ENCODE results near the gene ACOT8.

Gene ACOT8

DNA sequence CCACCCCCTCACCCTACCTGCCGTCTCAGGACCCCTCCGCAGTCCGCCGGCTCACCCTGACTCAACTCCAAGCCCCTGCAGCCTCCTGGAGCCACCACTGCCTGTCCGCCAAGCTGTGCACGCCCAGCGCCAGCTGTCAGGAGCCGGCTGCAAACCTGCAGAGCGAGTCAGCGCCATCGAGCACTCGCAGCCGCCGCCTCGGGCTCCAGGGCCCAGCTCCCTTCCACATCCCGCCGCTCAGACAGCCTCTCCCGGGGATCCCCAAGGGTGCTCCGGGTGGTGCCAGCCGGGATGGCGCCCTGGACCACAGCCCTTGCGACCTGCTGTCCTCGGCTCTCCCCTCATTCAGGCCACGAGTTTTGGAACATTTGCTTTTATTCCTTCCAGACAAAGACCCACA lies 34.3 kb downstream of the ACOT8 start:
- no peaks in the 10 kb centered on the region for H4K20me1 ChIP-seq (ENCODE audit: control insufficient read depth, insufficient read depth, low read depth, low read length)
- peaks cover 15% of the 10 kb centered on the region for H3F3A ChIP-seq (ENCODE audit: control insufficient read depth, insufficient read depth)
- H3K4me1 ChIP-seq (ENCODE audit: control insufficient read depth, low read length): peaks cover 7% of the 10 kb centered on the region; the same call in 1 of the 2 replicates
- no peaks in the 10 kb centered on the region; the same call in 1 of the 2 replicates for H3K27me3 ChIP-seq (ENCODE audit: control insufficient read depth, low read length)
- no peaks in the 10 kb centered on the region for H3K9me2 ChIP-seq (replicated peaks; ENCODE audit: control insufficient read depth, low read length)
- no peak for TF ChIP-seq CTCF (IDR thresholded peaks at IDR 0.05; ENCODE audit: low read depth, low read length, poor library complexity, severe bottlenecking)
- TF ChIP-seq EZH2phosphoT487 (IDR thresholded peaks at IDR 0.05; ENCODE audit: borderline replicate concordance, low read length): no peak
- no peak overlapping the region for H3K4me3 ChIP-seq (ENCODE audit: low read length)
- no peaks in the 10 kb centered on the region for H3K79me2 ChIP-seq (ENCODE audit: control insufficient read depth, low read length)
- no peak overlapping the region for H3K27ac ChIP-seq (ENCODE audit: low read depth, low read length)
- peaks cover 1% of the 10 kb centered on the region for H3K36me3 ChIP-seq (ENCODE audit: control insufficient read depth, low read length)
- H3K9me3 ChIP-seq (ENCODE audit: control insufficient read depth, insufficient read depth, low read length): no peaks in the 10 kb centered on the region
- H3K4me2 ChIP-seq (ENCODE audit: low read length): no peak overlapping the region

DNA sequence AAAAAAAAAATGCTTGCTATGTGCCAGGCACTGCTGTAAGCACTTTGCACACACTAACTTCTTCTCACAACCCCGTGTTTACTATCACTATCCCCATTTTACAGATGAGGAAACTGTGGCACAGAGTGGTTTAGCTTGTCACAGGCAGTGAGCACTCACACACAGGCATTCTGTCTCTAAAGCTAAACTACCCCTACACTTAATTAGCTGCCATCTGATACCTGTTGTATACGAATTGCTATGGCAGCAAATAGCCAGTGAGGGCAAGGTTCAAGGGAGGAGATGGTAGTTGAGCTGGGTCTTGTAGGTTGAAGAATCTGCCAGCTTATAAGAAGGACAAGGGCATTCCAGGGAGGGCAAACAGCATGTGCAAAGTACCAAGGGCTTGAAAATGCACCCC lies 35.2 kb downstream of the ACOT8 start:
- Histone ChIP-seq H3F3A (ENCODE audit: control insufficient read depth, insufficient read depth) (peaks cover 24% of the 10 kb centered on the region), H3K27me3 (ENCODE audit: control insufficient read depth, low read length) (no peaks in the 10 kb centered on the region; the same call in 1 of the 2 replicates), H3K4me2 (ENCODE audit: low read length) (no peak overlapping the region), H3K27ac (ENCODE audit: low read depth, low read length) (no peak overlapping the region), H3K4me1 (ENCODE audit: control insufficient read depth, low read length) (peaks cover 7% of the 10 kb centered on the region; the same call in 1 of the 2 replicates), H3K4me3 (ENCODE audit: low read length) (no peak overlapping the region), H4K20me1 (ENCODE audit: control insufficient read depth, insufficient read depth, low read depth, low read length) (no peaks in the 10 kb centered on the region), H3K9me2 (replicated peaks; ENCODE audit: control insufficient read depth, low read length) (no peaks in the 10 kb centered on the region), H3K9me3 (ENCODE audit: control insufficient read depth, insufficient read depth, low read length) (no peaks in the 10 kb centered on the region), H3K79me2 (ENCODE audit: control insufficient read depth, low read length) (no peaks in the 10 kb centered on the region), H3K36me3 (ENCODE audit: control insufficient read depth, low read length) (peaks cover 10% of the 10 kb centered on the region)
- TF ChIP-seq EZH2phosphoT487 (IDR thresholded peaks at IDR 0.05; ENCODE audit: borderline replicate concordance, low read length) (no peak), CTCF (IDR thresholded peaks at IDR 0.05; ENCODE audit: low read depth, low read length, poor library complexity, severe bottlenecking) (no peak)

DNA sequence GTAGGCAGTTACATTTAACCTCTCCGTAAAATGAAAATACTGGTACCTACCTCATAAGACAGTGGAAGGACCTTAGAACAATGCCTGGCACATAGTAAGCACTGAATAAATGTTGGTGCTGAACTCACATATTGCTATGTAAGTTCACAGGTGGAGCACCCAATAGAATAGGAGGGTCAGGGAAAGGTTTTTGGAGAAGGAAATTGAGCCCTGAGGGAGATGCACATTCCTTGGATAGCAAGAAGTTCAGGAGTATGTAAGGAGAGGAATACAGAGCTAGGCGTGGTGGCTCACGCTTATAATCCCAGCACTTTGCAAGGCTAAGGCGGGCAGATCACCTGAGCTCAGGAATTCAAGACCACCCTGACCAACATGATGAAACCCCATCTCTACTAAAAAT lies 37.7 kb downstream of the ACOT8 start:
- Histone ChIP-seq H3K4me2 (ENCODE audit: low read length) (no peak overlapping the region), H3K9me2 (replicated peaks; ENCODE audit: control insufficient read depth, low read length) (no peaks in the 10 kb centered on the region), H3K27me3 (ENCODE audit: control insufficient read depth, low read length) (no peaks in the 10 kb centered on the region), H3K9me3 (ENCODE audit: control insufficient read depth, insufficient read depth, low read length) (no peaks in the 10 kb centered on the region), H4K20me1 (ENCODE audit: control insufficient read depth, insufficient read depth, low read depth, low read length) (peaks cover 3% of the 10 kb centered on the region; the same call in 1 of the 2 replicates), H3K79me2 (ENCODE audit: control insufficient read depth, low read length) (peaks cover 2% of the 10 kb centered on the region), H3F3A (ENCODE audit: control insufficient read depth, insufficient read depth) (peaks cover 42% of the 10 kb centered on the region), H3K27ac (ENCODE audit: low read depth, low read length) (no peak overlapping the region), H3K4me3 (ENCODE audit: low read length) (no peak overlapping the region), H3K36me3 (ENCODE audit: control insufficient read depth, low read length) (peaks cover 33% of the 10 kb centered on the region), H3K4me1 (ENCODE audit: control insufficient read depth, low read length) (peaks cover 8% of the 10 kb centered on the region; the same call in 1 of the 2 replicates)
- no peak for TF ChIP-seq EZH2phosphoT487 (IDR thresholded peaks at IDR 0.05; ENCODE audit: borderline replicate concordance, low read length)
- TF ChIP-seq CTCF (IDR thresholded peaks at IDR 0.05; ENCODE audit: low read depth, low read length, poor library complexity, severe bottlenecking): no peak

All from DOHH2 (cell line).